Naive thymus-derived CD4-positive, alpha-beta T cell (primary cell): ENCODE measurements around the gene ZBED6. TPM values are rescaled to one million over a fixed set of nuclear protein-coding genes. Genes with fewer than 3 reads are reported as not detected.
"Not testable (repeated sequence)": the region's sequence is repeated elsewhere in the genome, so short reads cannot be mapped to it uniquely, and the experiment has no call there.

Source experiments
- ATAC-seq: fragments of 150-1000 bp; cut with Tn5 transposase; 2 replicates; pipeline ENCODE4 v1.10.0; 2021; ENCODE audit warnings: mild to moderate bottlenecking, moderate library complexity
- CTCF ChIA-PET: fragments of 350-600 bp; sonication (Branson Sonifier 250); formaldehyde crosslinking; loops from one replicate; lab custom pipeline; 2021; ENCODE audit warnings: antibody characterized with exemption; lab: Charles Lee
- POLR2A ChIA-PET: fragments of 350-600 bp; sonication (Branson Sonifier 250); formaldehyde crosslinking; loops from one replicate; lab custom pipeline; 2021; ENCODE audit warnings: antibody characterized with exemption, inconsistent platforms; lab: Charles Lee
- DNase-seq, 9 donors: peaks; one replicate each; pipeline versions ENCODE4 v3.0.0 to v3.0.0-alpha.2; 2020 to 2022; ENCODE audit warnings: mixed read lengths in 1 of 9
- H3K27ac ChIP-seq: one replicate; pipeline ENCODE4 v1.7.0; 2013; ENCODE audit warnings: mild to moderate bottlenecking, low read depth, low read length, moderate library complexity
- H3K27me3 ChIP-seq, 2 donors: one replicate each; pipeline ENCODE4 v1.7.0; 2013; ENCODE audit warnings: low read length in 2 of 2, mild to moderate bottlenecking in 2 of 2, moderate library complexity in 2 of 2; ENCODE audit not compliant: control insufficient read depth in 2 of 2, insufficient read depth in 2 of 2
- H3K36me3 ChIP-seq, 3 experiments: 1 replicate in 2 of 3; 2 replicates in 1 of 3; pipeline ENCODE4 v1.7.0; 2013; ENCODE audit warnings: low read length in 3 of 3, mild to moderate bottlenecking in 3 of 3, moderate library complexity in 1 of 3; ENCODE audit not compliant: insufficient read depth in 3 of 3, control insufficient read depth in 2 of 3
- H3K4me1 ChIP-seq, 2 donors: one replicate each; pipeline ENCODE4 v1.7.0; 2013; ENCODE audit warnings: low read length in 2 of 2, mild to moderate bottlenecking in 2 of 2, moderate library complexity in 1 of 2; ENCODE audit not compliant: control insufficient read depth in 2 of 2, insufficient read depth in 2 of 2
- H3K4me3 ChIP-seq: 2 replicates; pipeline ENCODE4 v1.7.0; 2013; ENCODE audit warnings: mild to moderate bottlenecking, low read length
- H3K9me3 ChIP-seq, 3 experiments: 1 replicate in 2 of 3; 2 replicates in 1 of 3; pipeline ENCODE4 v1.7.0; 2013; ENCODE audit warnings: low read length in 3 of 3; ENCODE audit not compliant: control insufficient read depth in 2 of 3
- H3K27ac Mint-ChIP-seq, 9 donors: one replicate each; pipeline ENCODE4 v1.8.0; 2020 to 2022; ENCODE audit warnings: mixed read lengths in 9 of 9, mild to moderate bottlenecking in 8 of 9, moderate library complexity in 5 of 9, inconsistent platforms in 2 of 9
- H3K27me3 Mint-ChIP-seq, 5 donors: one replicate each; pipeline ENCODE4 v1.8.0; 2021 to 2022; ENCODE audit warnings: mixed read lengths in 5 of 5, mild to moderate bottlenecking in 1 of 5
- H3K36me3 Mint-ChIP-seq, 5 donors: one replicate each; pipeline ENCODE4 v1.8.0; 2020 to 2022; ENCODE audit warnings: mixed read lengths in 5 of 5, mild to moderate bottlenecking in 3 of 5, inconsistent platforms in 1 of 5
- H3K4me1 Mint-ChIP-seq, 7 donors: one replicate each; pipeline ENCODE4 v1.8.0; 2020 to 2022; ENCODE audit warnings: mixed read lengths in 7 of 7, mild to moderate bottlenecking in 3 of 7, inconsistent platforms in 1 of 7
- H3K4me3 Mint-ChIP-seq, 10 donors: one replicate each; pipeline ENCODE4 v1.8.0; 2020 to 2022; ENCODE audit warnings: mild to moderate bottlenecking in 10 of 10, mixed read lengths in 10 of 10, moderate library complexity in 6 of 10, inconsistent platforms in 2 of 10
- H3K9me3 Mint-ChIP-seq, 11 donors: one replicate each; pipeline ENCODE4 v1.8.0; 2020 to 2022; ENCODE audit warnings: mixed read lengths in 11 of 11, mild to moderate bottlenecking in 4 of 11, inconsistent platforms in 1 of 11, moderate library complexity in 1 of 11
- intact Hi-C, 2 donors: fragments of 100-400 bp; cut with micrococcal nuclease; formaldehyde crosslinking; loops; one replicate each; pipeline ENCODE4 v1.15.1; 2023
- polyA plus RNA-seq, 2 donors: library from polyadenylated mRNA; unstranded; fragments of 300-500 nt; fragmentation: Illumina TruSeq; gene quantifications; one replicate each; pipeline ENCODE4 v1.2.3, GENCODE V29; 2021
- total RNA-seq, 6 experiments: library from RNA in 5 of 6; stranded (reverse) in 5 of 6; gene quantifications; 1 replicate in 5 of 6; 2 replicates in 1 of 6; pipeline ENCODE4 v1.2.3 and lab custom pipeline; 2021 to 2026

Gene ZBED6
- total and polyA plus RNA-seq, 7 experiments from 2014 or later = 1.1 to 36.1 (median 31.6) TPM

GRCh38 chr1:203791498-203791897 is 3.9 kb upstream of the ZBED6 start:
- no peak overlapping the region for H3K27ac ChIP-seq
- POLR2A ChIA-PET = interaction anchor here (0.6 to 2.3 kb wide), 2 partner anchors 26 to 627 kb away, joined by 3 to 9 read pairs; partner anchors contain the start of gene LAX1

GRCh38 chr1:203792486-203792885 is 2.9 kb upstream of the ZBED6 start:
- Mint-ChIP-seq H3K36me3 (peaks cover 0 to 13% (median 7%) of the 10 kb centered on the region in 5 donors), H3K4me1 (peaks cover 8 to 24% (median 17%) of the 10 kb centered on the region in 7 donors), H3K9me3 (no peaks in the 10 kb centered on the region), H3K27ac (peak overlapping the region in 1 of 9 donors; percentile 69), H3K27me3 (no peaks in the 10 kb centered on the region), H3K4me3 (no peak overlapping the region)
- Histone ChIP-seq H3K27me3 (no peaks in the 10 kb centered on the region), H3K4me3 (no peak overlapping the region), H3K9me3 (no peaks in the 10 kb centered on the region), H3K36me3 (peaks cover 0 to 3% (median 0%) of the 10 kb centered on the region in 3 experiments), H3K27ac (no peak overlapping the region), H3K4me1 (peaks cover 10 to 14% of the 10 kb centered on the region in 2 donors)
- ChIA-PET CTCF (interaction anchor here (0.7 to 0.9 kb wide), 2 partner anchors 27 to 103 kb away, joined by 4 to 5 read pairs; no protein-coding TSS in a partner anchor), POLR2A (no interaction called here)
- intact Hi-C loops = loop anchor here in 1 of 2 donors (10.0 kb wide), 1 partner anchor 468 kb away; no protein-coding TSS in a partner anchor
- no peak for DNase-seq
- no peak for ATAC-seq

More at GRCh38 chr1:203791498-203791897, 3.9 kb upstream of the ZBED6 start:
- Mint-ChIP-seq H3K4me1 (peaks cover 0 to 14% (median 9%) of the 10 kb centered on the region in 7 donors), H3K9me3 (no peaks in the 10 kb centered on the region), H3K4me3 (no peak overlapping the region), H3K27ac (peak overlapping the region in 1 of 9 donors; percentile 65), H3K27me3 (no peaks in the 10 kb centered on the region), H3K36me3 (peaks cover 0 to 6% (median 0%) of the 10 kb centered on the region in 5 donors)
- intact Hi-C loops = loop anchor here in 1 of 2 donors (10.0 kb wide), 1 partner anchor 467 kb away; no protein-coding TSS in a partner anchor
- Histone ChIP-seq H3K4me1 (peaks cover 2 to 6% of the 10 kb centered on the region in 2 donors), H3K9me3 (no peaks in the 10 kb centered on the region), H3K4me3 (no peak overlapping the region), H3K27me3 (no peaks in the 10 kb centered on the region), H3K36me3 (peaks cover 0 to 3% (median 0%) of the 10 kb centered on the region in 3 experiments)
- CTCF ChIA-PET = interaction anchor here (0.9 kb wide), 1 partner anchor 26 kb away, joined by 4 read pairs; no protein-coding TSS in a partner anchor
- DNase-seq (no peak), ATAC-seq (no peak)

- H3K9me3 Mint-ChIP-seq, H3K4me3 Mint-ChIP-seq, H3K27me3 Mint-ChIP-seq, ATAC-seq, H3K27me3 ChIP-seq, DNase-seq, H3K9me3 ChIP-seq, H3K27ac ChIP-seq, H3K4me3 ChIP-seq, H3K27ac Mint-ChIP-seq: not testable (repeated sequence)
- peaks cover 18 to 34% (median 27%) of the 10 kb centered on the region in 7 donors for H3K4me1 Mint-ChIP-seq
- H3K36me3 ChIP-seq = peaks cover 0 to 13% (median 0%) of the 10 kb centered on the region in 3 experiments
- peaks cover 18 to 20% of the 10 kb centered on the region in 2 donors for H3K4me1 ChIP-seq
- ChIA-PET POLR2A (interaction anchor here (2.0 kb wide), 1 partner anchor 28 kb away, joined by 12 read pairs; the partner anchor contains the start of gene LAX1), CTCF (interaction anchor here (0.6 to 1.2 kb wide), 2 partner anchors 13 to 29 kb away, joined by 3 to 4 read pairs; partner anchors contain the start of gene LAX1)
- intact Hi-C loops = loop anchor here in 1 of 2 donors (10.0 kb wide), 1 partner anchor 469 kb away; no protein-coding TSS in a partner anchor
- peaks cover 0 to 24% (median 18%) of the 10 kb centered on the region in 5 donors for H3K36me3 Mint-ChIP-seq
These were observed 1.9 kb upstream of the ZBED6 start for GRCh38 chr1:203793561-203793960.

- H3K4me1 Mint-ChIP-seq = peaks cover 18 to 48% (median 41%) of the 10 kb centered on the region in 7 donors
- peak overlapping the region; percentile 94 to 97 (median 94) for H3K4me3 Mint-ChIP-seq
- no peaks in the 10 kb centered on the region for H3K27me3 Mint-ChIP-seq
- peak overlapping the region; percentile 43 for H3K4me3 ChIP-seq
- DNase-seq = no peak
- no peak for ATAC-seq
- no peaks in the 10 kb centered on the region for H3K27me3 ChIP-seq
- H3K36me3 ChIP-seq = peaks cover 0 to 13% (median 0%) of the 10 kb centered on the region in 3 experiments
- peak overlapping the region; percentile 80 for H3K27ac ChIP-seq
- CTCF ChIA-PET = interaction anchor here (1.2 kb wide), 1 partner anchor 30 kb away, joined by 4 read pairs; the partner anchor contains the start of gene LAX1
- peaks cover 0 to 2% (median 0%) of the 10 kb centered on the region in 11 donors for H3K9me3 Mint-ChIP-seq
- peaks cover 28 to 30% of the 10 kb centered on the region in 2 donors for H3K4me1 ChIP-seq
- intact Hi-C loops = loop anchor here (1.0 to 10.0 kb wide), 12 partner anchors 31 to 1417 kb away; partner anchors contain the start of genes ATP2B4 (in 2 of the 2), SNRPE (in 2 of the 2), DSTYK (in 1 of the 2) and MDM4 (in 1 of the 2)
- peak overlapping the region; percentile 82 to 98 (median 96) for H3K27ac Mint-ChIP-seq
- peaks cover 0 to 31% (median 24%) of the 10 kb centered on the region in 5 donors for H3K36me3 Mint-ChIP-seq
- POLR2A ChIA-PET = interaction anchor here (0.6 to 2.0 kb wide), 3 partner anchors 30 to 1479 kb away, joined by 3 to 12 read pairs (median 5); partner anchors contain the start of gene LAX1
- H3K9me3 ChIP-seq = no peaks in the 10 kb centered on the region
These were observed 521 bp upstream of the ZBED6 start for GRCh38 chr1:203794764-203795440.

DNA sequence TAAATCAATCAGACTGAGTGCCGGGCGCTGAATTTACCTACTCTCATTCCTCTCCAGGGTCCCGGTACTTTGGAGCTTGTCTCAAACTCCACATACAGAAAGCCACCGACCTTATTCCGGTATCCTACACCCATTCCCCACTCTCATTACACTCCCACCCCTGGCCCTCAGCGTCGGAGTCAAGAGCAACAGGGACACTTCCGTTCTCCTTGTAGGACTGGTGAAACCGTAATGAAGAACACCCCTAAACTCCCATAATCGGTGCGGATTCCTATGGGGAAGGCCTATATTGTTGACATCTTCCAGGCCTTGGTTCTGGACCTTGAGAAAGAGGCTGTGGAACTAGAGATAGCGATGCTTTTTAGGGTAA is 798 bp downstream of the ZBED6 start:
- peak overlapping the region; percentile 80 for H3K4me3 ChIP-seq
- peak overlapping the region; percentile 80 for H3K27ac ChIP-seq
- Mint-ChIP-seq H3K4me1 (peaks cover 18 to 61% (median 54%) of the 10 kb centered on the region in 7 donors), H3K4me3 (peak overlapping the region; percentile 94 to 98 (median 96)), H3K27ac (peak overlapping the region; percentile 82 to 98 (median 96)), H3K36me3 (peaks cover 0 to 34% (median 29%) of the 10 kb centered on the region in 5 donors), H3K27me3 (no peaks in the 10 kb centered on the region), H3K9me3 (peaks cover 0 to 2% (median 0%) of the 10 kb centered on the region in 11 donors)
- H3K36me3 ChIP-seq = peaks cover 0 to 13% (median 0%) of the 10 kb centered on the region in 3 experiments
- CTCF ChIA-PET = no interaction called here
- H3K9me3 ChIP-seq = no peaks in the 10 kb centered on the region
- POLR2A ChIA-PET = interaction anchor here (0.9 to 1.4 kb wide), 2 partner anchors 31 to 53 kb away, joined by 4 to 6 read pairs; partner anchors contain the start of gene LAX1
- intact Hi-C loops = loop anchor here (1.0 to 10.0 kb wide), 7 partner anchors 31 to 1416 kb away; partner anchors contain the start of genes DSTYK (in 1 of the 2), LAX1 (in 1 of the 2), MDM4 (in 1 of the 2) and RBBP5 (in 1 of the 2)
- no peaks in the 10 kb centered on the region for H3K27me3 ChIP-seq
- no peak for ATAC-seq
- peaks cover 35 to 41% of the 10 kb centered on the region in 2 donors for H3K4me1 ChIP-seq
- peak in 8 of 9 donors; percentile 12 to 46 (median 28) for DNase-seq

- Mint-ChIP-seq H3K27me3 (no peaks in the 10 kb centered on the region), H3K4me1 (peaks cover 18 to 71% (median 62%) of the 10 kb centered on the region in 7 donors), H3K36me3 (peaks cover 0 to 34% (median 29%) of the 10 kb centered on the region in 5 donors), H3K4me3 (peak overlapping the region; percentile 24 to 98 (median 94)), H3K9me3 (peaks cover 0 to 2% (median 0%) of the 10 kb centered on the region in 11 donors), H3K27ac (peak overlapping the region in 8 of 9 donors; percentile 33 to 98 (median 70))
- intact Hi-C loops = loop anchor here (2.0 to 10.0 kb wide), 6 partner anchors 472 to 1415 kb away; partner anchors contain the start of genes DSTYK (in 1 of the 2), MDM4 (in 1 of the 2) and RBBP5 (in 1 of the 2)
- ChIA-PET CTCF (no interaction called here), POLR2A (interaction anchor here (1.4 kb wide), 1 partner anchor 32 kb away, joined by 6 read pairs; the partner anchor contains the start of gene LAX1)
- peaks cover 0 to 13% (median 0%) of the 10 kb centered on the region in 3 experiments for H3K36me3 ChIP-seq
- H3K4me3 ChIP-seq = peak overlapping the region; percentile 80
- DNase-seq = no peak
- H3K27ac ChIP-seq = peak overlapping the region; percentile 80
- no peaks in the 10 kb centered on the region for H3K27me3 ChIP-seq
- no peaks in the 10 kb centered on the region for H3K9me3 ChIP-seq
- no peak for ATAC-seq
- peaks cover 35 to 44% of the 10 kb centered on the region in 2 donors for H3K4me1 ChIP-seq
These were observed 1.8 kb downstream of the ZBED6 start for GRCh38 chr1:203797216-203797615.
